ENCODE measurements around the gene ELFN1.

- TF ChIP-seq POLR2A (IDR thresholded peaks at IDR 0.05) (no peak), CTCF (IDR thresholded peaks at IDR 0.05) (no peak)
Observed at GRCh38 chr7:1743481-1744230, 73.6 kb downstream of the ELFN1 start.

Measured in uterus (tissue), 2 donors.